RCC 7860 (cell line): ENCODE results near the gene GNAI2.
"Not testable (repeated sequence)": the region's sequence is repeated elsewhere in the genome, so short reads cannot be mapped to it uniquely, and the experiment has no call there.

Experiments
- DNase-seq: peaks from one replicate; pipeline ENCODE4 v3.0.0-alpha.2; 2015; ENCODE audit warnings: low spot score
- FAIRE-seq: peaks from 2 replicates; lab custom pipeline; 2012; peaks lifted over from hg19 to GRCh38; lab: Jason Lieb, UNC

Gene GNAI2

DNA sequence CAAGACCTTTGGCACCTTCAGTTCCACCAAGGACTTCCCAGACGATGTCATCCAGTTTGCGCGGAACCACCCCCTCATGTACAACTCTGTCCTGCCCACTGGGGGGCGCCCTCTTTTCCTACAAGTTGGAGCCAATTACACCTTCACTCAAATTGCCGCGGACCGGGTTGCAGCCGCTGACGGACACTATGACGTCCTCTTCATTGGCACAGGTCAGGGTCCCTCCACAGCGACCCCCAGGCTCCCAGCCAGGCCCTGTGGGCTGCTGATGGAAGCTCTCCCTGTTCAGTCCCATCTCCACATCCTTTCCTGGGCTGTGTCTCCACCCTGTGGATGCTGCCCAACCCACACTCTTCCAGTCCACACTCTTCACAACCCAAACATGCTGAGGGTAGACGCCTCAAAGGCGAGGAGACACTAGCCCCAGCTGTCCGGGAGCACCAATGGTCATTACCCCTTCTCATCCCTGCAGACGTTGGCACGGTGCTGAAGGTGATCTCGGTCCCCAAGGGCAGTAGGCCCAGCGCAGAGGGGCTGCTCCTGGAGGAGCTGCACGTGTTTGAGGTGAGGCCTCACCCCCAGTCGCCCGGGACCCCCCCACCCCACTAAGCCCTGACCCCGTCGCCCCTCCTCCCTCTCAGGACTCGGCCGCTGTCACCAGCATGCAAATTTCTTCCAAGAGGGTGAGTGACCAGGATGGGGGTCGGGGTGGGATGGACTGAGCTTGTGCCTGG lies 38.5 kb downstream of the GNAI2 start:
- DNase-seq (no peak), FAIRE-seq (no peak)

DNA sequence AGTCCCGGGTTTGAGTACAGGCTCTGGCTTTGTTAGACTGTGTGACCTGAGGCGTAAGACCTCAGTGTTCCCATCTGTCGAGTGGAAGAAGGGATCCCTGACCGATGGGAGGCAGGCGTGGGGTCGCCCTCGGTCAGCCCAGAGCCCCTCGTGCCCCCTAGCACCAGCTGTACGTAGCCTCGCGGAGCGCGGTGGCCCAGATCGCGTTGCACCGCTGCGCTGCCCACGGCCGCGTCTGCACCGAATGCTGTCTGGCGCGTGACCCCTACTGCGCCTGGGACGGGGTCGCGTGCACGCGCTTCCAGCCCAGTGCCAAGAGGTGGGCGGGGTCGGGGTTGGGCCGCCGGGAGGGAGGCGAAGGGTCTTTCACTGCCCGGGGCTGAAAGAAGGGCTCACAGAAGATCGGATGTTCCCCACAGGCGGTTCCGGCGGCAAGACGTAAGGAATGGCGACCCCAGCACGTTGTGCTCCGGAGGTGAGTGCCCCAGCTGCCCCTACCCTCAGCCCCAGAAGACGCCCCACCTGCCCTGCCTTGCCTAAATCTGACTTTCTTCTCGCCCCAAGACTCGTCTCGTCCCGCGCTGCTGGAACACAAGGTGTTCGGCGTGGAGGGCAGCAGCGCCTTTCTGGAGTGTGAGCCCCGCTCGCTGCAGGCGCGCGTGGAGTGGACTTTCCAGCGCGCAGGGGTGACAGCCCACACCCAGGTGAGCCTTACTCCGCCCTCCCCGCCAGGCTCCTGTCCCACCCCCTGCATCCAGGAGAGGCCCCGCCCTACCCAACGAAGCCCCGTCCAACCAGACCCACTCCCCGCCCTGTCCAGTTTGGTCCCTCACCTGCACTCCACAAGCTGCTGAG lies 39.4 kb downstream of the GNAI2 start:
- no peak for DNase-seq
- FAIRE-seq: no peak

DNA sequence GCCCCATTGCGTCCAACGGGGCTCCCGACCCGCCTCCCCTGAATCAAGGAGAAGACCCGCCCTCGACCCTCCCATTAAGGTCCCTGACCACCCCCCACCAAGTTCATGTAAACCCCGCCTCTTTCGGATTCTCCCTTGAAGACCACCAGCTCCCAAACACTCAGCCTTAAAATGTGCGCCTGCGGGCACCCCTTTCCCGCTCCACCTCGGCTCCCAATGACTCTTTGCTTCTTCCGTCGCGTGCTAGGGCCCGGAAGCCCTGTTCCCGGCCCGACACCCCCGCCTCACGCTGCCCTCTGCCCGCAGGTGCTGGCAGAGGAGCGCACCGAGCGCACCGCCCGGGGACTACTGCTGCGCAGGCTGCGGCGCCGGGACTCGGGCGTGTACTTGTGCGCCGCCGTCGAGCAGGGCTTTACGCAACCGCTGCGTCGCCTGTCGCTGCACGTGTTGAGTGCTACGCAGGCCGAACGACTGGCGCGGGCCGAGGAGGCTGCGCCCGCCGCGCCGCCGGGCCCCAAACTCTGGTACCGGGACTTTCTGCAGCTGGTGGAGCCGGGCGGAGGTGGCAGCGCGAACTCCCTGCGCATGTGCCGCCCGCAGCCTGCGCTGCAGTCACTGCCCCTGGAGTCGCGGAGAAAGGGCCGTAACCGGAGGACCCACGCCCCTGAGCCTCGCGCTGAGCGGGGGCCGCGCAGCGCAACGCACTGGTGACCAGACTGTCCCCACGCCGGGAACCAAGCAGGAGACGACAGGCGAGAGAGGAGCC lies 40.2 kb downstream of the GNAI2 start:
- DNase-seq: no peak
- no peak for FAIRE-seq

DNA sequence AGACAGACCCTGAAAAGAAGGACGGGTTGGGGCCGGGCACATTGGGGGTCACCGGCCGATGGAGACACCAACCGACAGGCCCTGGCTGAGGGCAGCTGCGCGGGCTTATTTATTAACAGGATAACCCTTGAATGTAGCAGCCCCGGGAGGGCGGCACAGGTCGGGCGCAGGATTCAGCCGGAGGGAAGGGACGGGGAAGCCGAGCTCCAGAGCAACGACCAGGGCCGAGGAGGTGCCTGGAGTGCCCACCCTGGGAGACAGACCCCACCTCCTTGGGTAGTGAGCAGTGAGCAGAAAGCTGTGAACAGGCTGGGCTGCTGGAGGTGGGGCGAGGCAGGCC lies 40.7 kb downstream of the GNAI2 start:
- no peak for DNase-seq
- FAIRE-seq: no peak

DNA sequence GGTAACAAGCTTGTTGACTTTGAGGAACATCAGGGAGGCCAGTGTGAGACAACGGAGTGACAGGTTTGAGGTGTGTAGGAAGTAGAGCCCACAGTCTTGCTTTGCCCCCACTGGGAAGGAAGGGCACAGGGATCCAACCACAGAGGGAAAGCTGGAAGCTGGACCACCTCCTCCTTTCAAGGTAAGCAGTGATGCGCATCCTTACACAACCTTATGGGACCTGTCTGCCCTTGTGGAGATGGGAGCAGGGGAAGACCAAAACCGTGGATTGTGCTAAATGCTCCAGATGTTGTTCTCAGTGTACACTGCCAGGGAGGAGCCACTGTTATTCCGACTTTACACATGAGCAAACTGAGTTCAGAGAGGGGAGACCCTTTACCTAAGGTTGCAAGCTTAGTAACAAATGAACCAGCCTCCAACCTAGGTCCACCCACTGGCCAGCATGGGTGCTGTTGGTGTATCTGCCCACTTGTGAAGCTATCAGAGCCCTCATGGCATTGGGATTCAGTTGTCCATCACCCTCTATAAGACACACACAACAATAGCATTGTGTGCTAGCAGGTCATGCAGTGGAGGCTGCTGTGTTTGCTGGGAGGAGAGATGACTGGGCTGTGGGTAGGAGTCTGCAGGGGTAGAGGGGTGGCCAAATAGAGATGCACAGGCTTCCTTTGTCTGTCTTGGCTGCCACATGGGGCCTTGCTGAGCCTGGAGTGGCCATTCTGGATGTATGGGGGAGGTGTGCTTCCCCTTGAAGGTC lies 42.3 kb downstream of the GNAI2 start:
- FAIRE-seq (no peak), DNase-seq (no peak)

DNA sequence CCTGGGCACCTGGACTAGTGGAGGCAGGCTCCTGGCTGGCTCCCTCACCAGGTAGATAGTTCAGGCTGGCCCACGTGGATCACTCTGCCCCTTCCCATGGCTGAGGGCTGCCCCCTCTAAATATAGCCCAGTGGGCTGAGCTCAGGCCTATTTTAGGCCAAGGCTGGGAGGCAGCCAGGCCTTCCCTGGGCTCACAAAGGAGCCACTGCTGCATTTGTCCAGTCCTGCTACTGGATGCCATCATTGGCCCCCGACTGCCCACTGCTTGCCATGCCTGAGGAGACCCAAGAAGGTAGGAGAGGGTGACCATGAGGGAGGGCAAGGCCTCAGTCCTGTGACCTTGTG lies 42.8 kb downstream of the GNAI2 start, which contains the start of gene LSMEM2:
Gene LSMEM2 (plus strand): TSS at position 208 of the 345 bp plus-strand sequence. CDS start 27 bp downstream, at position 235.
- no peak for FAIRE-seq
- DNase-seq: no peak

DNA sequence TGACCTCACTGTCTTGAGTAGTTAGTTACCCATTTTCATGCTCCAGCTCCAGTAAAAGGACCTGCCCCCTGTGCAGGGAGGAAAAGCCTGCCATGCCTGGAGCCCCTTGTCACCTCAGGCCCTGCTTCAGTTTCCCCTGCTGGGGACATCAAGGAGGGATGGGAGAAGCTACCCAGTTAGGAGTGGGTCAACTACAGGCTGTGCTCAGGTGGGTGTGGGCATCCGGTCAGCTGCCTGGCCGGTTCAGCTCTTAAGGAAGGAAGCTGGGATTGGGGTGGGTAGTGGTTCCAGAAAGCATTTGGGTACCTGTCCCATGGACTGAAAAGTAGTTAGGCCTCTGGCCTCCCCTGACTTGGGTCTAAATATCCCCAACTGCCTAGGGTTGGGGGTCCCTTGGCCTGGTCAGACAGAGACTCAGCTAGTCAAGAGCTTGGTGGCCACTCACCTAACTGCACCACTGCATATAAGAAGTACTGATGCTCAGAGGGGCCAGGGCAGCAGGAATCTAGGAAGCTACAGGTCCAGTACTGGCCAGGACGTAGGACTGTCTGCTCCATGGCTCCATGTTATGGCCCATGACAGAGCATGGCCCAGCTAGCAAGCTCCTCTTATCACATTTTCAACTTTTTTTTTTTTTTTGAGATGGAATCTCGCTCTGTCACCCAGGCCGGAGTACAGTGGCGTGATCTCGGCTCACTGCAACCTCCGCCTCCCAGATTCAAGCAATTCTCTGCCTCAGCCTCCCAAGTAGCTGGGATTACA lies 43.4 kb downstream of the GNAI2 start:
- no peak for DNase-seq

DNA sequence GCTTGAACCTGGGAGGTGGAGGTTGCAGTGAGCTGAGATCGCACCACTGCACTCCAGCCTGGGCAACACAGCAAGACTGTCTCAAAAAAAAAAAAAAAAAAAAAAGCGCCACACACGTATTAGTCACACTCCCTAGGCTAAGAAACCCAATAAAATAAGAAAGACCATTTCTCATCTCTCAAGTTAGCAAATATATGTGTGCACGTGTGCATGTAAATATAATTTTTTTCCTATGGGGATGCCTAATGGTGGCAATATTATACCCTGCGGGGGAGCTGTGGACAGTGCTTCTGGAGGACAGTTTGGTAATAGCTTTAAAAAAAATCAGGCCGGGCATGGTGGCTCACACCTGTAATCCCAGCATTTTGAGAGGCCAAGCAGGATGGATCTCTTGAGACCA lies 48.1 kb downstream of the GNAI2 start:
- DNase-seq, FAIRE-seq: not testable (repeated sequence)

More for the DNA sequence above, 43.4 kb downstream of the GNAI2 start:
- FAIRE-seq: no peak

DNA sequence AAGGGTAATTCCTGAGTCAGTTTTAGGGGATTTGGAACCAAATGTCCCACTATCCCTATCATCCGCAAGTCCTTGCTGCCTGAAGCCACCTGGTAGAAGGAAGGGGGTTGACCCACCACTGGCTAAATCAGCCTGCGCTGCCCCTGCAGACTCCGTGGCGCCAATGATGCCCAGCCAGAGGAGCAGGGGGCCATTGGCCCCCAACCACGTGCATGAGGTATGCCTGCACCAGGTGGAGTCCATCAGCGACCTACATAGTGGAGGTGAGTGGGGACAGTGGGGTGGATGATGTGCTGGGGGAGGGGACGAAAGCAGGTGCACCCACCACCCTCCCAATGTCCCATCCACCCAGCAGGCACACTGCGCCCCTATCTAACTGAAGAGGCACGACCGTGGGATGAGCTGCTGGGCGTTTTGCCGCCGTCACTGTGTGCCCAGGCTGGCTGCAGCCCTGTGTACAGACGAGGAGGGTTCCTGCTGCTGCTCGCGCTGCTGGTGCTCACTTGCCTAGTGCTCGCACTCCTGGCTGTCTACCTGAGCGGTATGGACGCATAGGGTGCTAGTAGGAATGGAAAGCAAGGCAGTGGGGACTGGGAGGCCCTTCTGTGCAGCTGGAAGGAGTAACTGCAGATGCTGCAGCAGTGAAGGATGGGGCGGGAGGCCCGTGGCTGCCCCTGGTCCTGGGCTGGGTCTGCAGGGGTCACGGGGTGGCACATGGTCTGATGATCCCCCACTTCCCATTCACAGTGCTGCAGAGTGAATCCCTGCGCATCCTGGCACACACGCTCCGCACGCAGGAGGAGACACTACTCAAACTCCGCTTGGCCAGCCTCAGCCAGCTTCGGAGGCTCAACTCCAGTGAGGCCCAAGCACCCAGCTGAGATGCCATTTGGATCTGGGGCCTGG lies 50.6 kb downstream of the GNAI2 start:
- FAIRE-seq (no peak), DNase-seq (no peak)

DNA sequence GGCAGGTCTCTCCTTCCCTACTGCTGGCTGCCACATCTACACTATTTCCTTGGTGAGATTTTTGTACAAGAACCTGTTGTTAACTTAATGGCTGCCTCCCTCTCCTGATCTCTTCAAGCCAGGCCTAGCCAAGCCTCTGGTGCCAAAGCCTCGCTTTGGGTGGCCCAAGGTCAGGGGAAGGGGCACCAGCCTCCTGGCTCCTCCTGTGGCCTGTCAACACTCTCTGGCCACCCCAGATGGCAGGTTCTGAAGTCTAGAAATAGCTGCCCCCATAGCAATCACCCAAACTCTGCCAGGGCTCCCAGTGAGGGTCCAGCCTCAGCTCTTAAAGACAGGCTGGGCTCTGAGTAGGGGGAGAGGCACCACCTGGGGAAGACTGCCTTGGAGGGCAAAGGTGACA lies 51.3 kb downstream of the GNAI2 start:
- DNase-seq: no peak
- FAIRE-seq: no peak

DNA sequence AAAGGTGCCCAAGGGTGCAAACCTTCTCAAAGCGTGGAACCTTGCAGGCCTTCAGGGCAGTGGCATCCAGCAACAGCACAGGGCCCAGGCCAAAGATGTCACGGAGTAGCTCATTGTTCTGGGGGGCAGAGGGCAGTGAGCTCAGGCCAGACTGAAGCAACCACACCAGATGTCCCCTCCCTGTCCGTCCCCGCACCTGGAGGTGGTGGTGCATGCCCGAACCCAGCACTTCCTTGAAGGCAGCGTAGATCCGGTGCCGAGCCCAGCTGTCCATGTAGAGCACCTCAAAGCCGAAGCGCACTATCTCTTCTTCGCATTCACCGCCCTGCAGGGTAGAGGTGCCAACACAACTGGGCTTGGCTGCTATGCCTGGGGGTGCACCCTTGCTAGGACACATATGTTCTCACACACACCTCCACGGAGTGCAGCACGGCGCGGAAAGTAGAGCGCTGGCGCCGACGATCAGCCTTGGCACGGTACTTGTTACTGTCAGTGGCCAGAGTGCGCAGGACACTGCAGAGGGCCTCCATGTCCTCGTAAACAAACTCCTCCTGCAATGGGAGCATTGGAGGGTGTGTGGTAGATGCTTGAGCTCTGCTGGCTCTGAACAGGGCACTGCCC lies 52.5 kb downstream of the GNAI2 start:
- no peak for DNase-seq
- no peak for FAIRE-seq

DNA sequence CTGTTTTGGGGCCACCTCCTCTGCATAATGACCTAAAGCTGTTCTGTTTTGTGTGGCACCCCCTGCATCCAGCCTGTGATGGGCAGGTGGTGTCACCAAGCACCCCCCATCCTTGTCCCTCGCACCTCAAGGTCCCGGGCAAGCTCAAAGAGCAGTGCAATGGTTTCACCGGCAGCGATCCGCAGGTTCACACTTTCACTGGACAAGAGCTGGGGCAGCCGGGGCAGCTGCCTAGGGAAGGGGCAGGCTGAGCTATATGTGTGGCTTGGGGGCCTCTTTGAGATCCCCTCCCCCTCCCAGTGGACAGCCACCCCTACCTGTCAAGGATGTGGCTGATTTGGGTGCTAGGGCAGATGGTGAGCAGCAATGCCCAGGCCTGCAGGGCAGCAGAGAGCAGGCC lies 53.1 kb downstream of the GNAI2 start:
- no peak for FAIRE-seq
- DNase-seq: no peak

DNA sequence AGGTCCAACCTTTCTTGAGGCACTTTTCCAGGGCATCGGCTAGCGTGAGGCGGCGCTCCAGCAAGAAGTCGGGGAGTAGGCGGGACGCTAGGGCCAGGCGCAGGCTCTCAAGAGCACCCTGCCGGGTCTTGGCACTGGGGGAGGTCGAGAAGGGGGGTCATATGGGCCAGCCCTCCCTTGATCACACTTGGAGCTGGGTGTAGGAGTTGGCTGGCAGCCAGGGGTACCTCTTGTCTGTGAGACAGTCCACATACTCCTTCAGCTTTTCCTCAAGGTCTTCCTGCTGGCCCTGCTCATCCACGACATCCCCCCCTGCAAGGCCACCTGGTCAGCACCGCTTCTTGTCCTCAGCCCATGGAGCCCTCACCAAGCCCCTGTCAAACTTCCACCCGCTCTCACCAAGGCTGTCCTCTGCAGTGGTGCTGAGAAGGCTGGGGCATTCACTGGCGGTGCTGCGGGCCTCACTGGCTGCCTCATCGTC lies 54.2 kb downstream of the GNAI2 start:
- DNase-seq: no peak

DNA sequence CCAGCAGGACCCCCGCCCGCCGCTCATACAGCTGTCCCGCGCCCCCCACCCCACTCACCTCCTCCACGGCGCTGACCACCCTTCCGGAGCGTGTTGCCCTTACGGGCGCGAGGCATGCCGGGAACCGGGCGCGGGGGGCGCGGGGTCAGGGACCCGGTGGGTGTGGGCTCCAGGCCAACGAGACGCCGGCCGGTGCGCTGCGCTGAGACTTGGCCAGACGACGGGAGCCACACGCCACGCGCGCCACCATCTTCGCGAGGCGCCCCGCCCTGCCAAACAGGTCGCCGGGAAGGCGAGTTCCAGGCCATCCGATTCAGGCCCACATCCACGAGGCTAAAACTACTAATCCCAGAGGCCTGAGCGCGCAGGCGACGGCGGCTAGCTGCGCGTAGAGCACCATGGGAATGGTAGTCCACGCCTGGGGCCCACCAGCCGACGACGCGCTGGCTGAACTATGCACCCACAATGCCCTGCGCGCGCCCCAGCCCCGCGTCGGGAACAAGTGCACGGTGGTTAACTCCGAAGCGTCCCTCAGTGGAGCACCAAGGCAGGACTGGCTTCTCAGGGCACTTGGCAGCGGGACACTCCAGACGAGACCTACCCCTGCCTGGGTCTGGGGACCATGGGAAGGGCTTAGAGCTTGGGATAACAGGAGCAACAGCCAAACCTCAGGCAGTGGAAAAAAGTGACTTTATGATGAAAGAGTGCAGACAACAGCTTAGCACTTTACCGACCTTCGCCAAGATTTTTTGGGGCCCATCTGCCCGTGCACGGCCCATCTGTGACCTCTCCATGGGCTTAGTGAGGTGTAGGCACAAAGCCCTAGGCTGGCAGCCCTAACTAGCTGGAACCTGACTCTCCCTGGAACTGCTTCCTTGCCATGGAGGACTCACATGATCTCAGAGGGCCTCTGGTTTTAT lies 56.4 kb downstream of the GNAI2 start, which contains the start of gene IFRD2:
Gene IFRD2 (minus strand): TSS at position 271 of the 920 bp plus-strand sequence. CDS start 155 bp downstream, at position 116.
- FAIRE-seq: peak; percentile 73
- peak; percentile 94 for DNase-seq

More for the DNA sequence above, 54.2 kb downstream of the GNAI2 start:
- FAIRE-seq: no peak

DNA sequence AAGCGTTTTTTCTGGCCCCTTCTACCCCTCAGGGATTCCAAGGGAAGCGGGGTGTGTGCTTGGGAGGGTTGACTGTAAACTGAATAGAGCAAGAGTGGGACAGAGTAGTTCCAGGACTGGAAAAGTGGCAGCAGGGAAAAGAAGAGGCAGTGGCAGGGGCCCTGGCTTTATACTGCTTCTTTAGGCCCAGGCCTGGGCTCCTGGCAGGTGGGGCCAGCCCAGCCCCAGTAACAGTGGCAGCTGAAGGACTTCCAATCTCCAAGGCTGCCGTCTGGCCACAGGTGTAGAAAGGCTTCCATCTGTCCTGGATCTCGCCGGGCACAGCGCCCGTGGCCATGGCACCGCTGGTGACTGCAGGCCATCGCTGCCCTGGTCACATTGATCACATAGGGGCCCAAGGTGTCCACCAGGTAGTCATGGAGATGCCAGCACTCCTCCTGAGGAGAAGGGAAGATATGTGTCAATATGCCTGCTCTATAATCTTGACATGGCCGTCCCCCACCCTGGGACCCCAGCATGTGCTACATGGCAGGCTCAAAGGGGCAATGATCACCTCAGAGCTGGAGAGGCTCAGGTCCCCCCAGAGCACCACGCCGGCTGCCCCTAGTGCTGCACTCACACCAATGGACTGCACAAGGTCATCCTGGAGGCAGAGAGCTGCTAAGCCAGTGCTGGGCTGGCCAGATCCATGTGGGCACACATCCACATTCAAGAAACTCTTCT lies 57.2 kb downstream of the GNAI2 start:
- no peak for FAIRE-seq
- DNase-seq: no peak

DNA sequence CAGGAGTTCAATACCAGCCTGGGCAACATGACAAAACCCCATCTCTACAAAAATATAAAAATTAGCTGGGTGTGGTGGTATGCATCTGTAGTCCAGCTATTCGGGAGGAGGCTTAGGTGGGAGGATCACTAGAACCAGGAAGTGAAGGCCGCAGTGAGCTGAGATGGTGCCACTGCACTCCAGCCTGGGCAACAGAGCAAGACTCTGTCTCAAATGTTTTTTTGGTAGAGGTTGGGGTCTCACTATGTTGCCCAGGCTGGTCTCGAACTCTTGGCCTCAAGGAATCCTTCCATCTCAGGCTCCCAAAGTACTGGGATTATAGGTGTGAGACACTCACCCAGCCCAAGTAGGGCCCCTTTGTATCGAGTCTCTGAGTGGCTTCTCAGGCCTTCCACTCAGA lies 58.1 kb downstream of the GNAI2 start:
- no peak for DNase-seq
- no peak for FAIRE-seq
